Osteocyte (in vitro differentiated cells): Measurements from ENCODE around the gene HDAC9. TPM values are rescaled to one million over a fixed set of nuclear protein-coding genes. Genes with fewer than 3 reads are reported as not detected.

Experiments
- DNase-seq: peaks from one replicate; pipeline ENCODE4 v3.0.0; 2021; ENCODE audit warnings: mixed read lengths; ENCODE audit not compliant: unreplicated experiment; ENCODE audit errors: extremely low spot score
- H3K27ac Mint-ChIP-seq: one replicate; pipeline ENCODE4 v1.8.0; 2021; ENCODE audit warnings: mild to moderate bottlenecking, mixed read lengths; ENCODE audit not compliant: unreplicated experiment
- H3K27me3 Mint-ChIP-seq: one replicate; pipeline ENCODE4 v1.8.0; 2021; ENCODE audit warnings: mixed read lengths; ENCODE audit not compliant: unreplicated experiment
- H3K36me3 Mint-ChIP-seq: one replicate; pipeline ENCODE4 v1.8.0; 2021; ENCODE audit warnings: mixed read lengths; ENCODE audit not compliant: unreplicated experiment
- H3K4me1 Mint-ChIP-seq: one replicate; pipeline ENCODE4 v1.8.0; 2021; ENCODE audit warnings: mixed read lengths; ENCODE audit not compliant: unreplicated experiment
- H3K4me3 Mint-ChIP-seq: one replicate; pipeline ENCODE4 v1.8.0; 2021; ENCODE audit warnings: mild to moderate bottlenecking, moderate library complexity, mixed read lengths; ENCODE audit not compliant: unreplicated experiment
- H3K9me3 Mint-ChIP-seq: one replicate; pipeline ENCODE4 v1.8.0; 2021; ENCODE audit warnings: mixed read lengths; ENCODE audit not compliant: unreplicated experiment
- total RNA-seq: library from RNA; stranded (reverse); gene quantifications from 2 replicates; pipeline ENCODE4 v1.2.1, GENCODE V29; 2021
- TF ChIP-seq, protein P1 (sequence below): fragments of 200-600 bp; sonication (generic); IDR thresholded peaks from 2 replicates; pipeline ENCODE4 v1.5.0; 2021; ENCODE audit warnings: antibody characterized with exemption, mild to moderate bottlenecking, moderate library complexity

Gene HDAC9
- total RNA-seq, 1 donor from 2014 or later = 0.81 TPM

DNA sequence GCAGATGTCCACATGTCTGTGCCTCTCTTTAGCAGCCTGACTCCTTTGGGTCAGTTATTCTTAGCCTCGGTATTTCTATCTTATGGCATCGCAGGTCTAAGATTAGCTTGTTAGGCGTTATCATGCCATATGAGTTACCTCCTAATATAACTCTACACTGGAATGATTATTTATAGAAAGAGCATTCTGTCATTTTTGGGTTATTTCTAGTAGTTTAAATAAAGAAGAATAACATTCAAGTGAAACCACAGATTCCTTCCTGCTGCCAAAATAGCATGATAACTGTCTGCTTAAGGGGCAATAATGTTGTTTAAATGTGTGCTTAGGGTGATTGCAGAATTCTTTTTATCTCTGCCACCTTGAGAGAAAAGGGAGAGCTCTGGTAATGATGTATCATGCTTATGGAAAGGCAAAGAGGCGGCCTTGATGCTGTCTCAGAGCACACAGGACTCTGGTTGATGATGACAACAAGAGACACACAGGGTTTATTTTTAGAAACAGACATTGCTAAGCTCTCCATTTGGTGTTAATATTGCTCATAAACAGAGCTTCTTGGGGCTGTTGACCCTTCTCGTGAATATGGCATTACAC, 10.4 kb downstream of the HDAC9 start:
- Mint-ChIP-seq H3K27me3 (no peaks in the 10 kb centered on the region), H3K27ac (peak overlapping the region; percentile 90), H3K4me1 (peaks cover 42% of the 10 kb centered on the region), H3K9me3 (peaks cover 3% of the 10 kb centered on the region), H3K36me3 (no peaks in the 10 kb centered on the region), H3K4me3 (no peak overlapping the region)
- no peak for DNase-seq
- TF ChIP-seq, protein P1, sequence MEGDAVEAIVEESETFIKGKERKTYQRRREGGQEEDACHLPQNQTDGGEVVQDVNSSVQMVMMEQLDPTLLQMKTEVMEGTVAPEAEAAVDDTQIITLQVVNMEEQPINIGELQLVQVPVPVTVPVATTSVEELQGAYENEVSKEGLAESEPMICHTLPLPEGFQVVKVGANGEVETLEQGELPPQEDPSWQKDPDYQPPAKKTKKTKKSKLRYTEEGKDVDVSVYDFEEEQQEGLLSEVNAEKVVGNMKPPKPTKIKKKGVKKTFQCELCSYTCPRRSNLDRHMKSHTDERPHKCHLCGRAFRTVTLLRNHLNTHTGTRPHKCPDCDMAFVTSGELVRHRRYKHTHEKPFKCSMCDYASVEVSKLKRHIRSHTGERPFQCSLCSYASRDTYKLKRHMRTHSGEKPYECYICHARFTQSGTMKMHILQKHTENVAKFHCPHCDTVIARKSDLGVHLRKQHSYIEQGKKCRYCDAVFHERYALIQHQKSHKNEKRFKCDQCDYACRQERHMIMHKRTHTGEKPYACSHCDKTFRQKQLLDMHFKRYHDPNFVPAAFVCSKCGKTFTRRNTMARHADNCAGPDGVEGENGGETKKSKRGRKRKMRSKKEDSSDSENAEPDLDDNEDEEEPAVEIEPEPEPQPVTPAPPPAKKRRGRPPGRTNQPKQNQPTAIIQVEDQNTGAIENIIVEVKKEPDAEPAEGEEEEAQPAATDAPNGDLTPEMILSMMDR = no peak

DNA sequence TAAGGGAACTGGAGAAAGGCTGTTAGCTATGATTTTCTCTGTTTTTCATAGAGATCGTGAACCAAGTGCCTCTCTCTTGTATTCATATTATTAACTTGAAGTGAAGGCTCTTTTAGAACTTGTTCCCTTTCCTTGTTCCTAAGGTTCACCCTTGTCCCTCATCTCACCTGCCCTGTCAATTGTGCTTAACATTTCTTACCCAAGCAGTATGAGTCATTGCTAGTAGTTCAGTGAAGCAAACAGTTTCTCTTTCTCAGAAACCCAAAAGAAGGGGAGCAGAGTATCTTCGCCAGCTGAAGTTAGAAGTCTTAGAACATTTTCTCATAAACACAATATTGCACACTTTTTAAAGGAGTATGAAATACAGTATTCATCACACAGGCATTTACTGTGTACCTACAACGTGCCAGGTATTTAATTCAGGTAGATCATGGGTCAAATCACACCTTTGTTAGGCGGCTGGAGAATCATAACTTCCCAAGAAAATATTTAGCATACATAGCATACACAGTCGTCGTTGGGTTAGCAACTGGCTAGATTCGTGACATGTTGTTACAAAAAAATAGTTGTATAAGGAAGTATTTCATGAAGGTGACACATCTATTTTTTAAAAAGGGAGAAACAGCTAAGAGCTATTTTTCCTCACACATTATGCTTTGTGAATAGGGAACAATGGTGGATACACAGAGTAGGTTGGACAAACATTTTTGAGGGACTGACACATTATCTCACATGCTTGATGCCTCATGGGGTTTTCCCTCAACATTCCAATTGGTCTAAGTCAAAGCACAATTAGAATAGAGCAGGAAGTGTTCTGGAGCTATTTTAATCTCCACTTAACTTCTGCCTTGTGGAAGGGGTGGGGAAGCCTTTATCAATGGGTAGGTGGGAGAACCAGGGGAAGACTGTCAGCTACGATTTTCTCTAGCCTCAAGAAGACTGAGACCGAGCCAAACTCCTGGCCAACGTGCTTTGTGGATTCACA, 13.2 kb downstream of the HDAC9 start:
- Mint-ChIP-seq H3K27ac (peak overlapping the region; percentile 92), H3K36me3 (no peaks in the 10 kb centered on the region), H3K4me1 (peaks cover 44% of the 10 kb centered on the region), H3K27me3 (no peaks in the 10 kb centered on the region), H3K4me3 (peak overlapping the region; percentile 2), H3K9me3 (peaks cover 3% of the 10 kb centered on the region)
- DNase-seq = no peak
- TF ChIP-seq, protein P1 = no peak

- H3K4me3 Mint-ChIP-seq = peak overlapping the region; percentile 15
These were observed 13.9 kb downstream of the HDAC9 start for GRCh38 chr7:18509481-18509880.

GRCh38 chr7:18511351-18512140, 16.0 kb downstream of the HDAC9 start:
- peaks cover 3% of the 10 kb centered on the region for H3K9me3 Mint-ChIP-seq
- DNase-seq = no peak
- peaks cover 37% of the 10 kb centered on the region for H3K4me1 Mint-ChIP-seq
- H3K27me3 Mint-ChIP-seq = no peaks in the 10 kb centered on the region
- TF ChIP-seq, protein P1 = no peak
- H3K27ac Mint-ChIP-seq = no peak overlapping the region
- H3K4me3 Mint-ChIP-seq = no peak overlapping the region
- no peaks in the 10 kb centered on the region for H3K36me3 Mint-ChIP-seq

More at GRCh38 chr7:18509481-18509880, 13.9 kb downstream of the HDAC9 start:
- peaks cover 3% of the 10 kb centered on the region for H3K9me3 Mint-ChIP-seq
- H3K27me3 Mint-ChIP-seq = no peaks in the 10 kb centered on the region
- TF ChIP-seq, protein P1 = no peak
- no peak for DNase-seq
- H3K4me1 Mint-ChIP-seq = peaks cover 42% of the 10 kb centered on the region
- H3K36me3 Mint-ChIP-seq = no peaks in the 10 kb centered on the region
- H3K27ac Mint-ChIP-seq = peak overlapping the region; percentile 92
